Mammary epithelial cell (primary cell): ENCODE data around the gene TOM1L2.

Experiments
- EZH2 ChIP-seq: IDR thresholded peaks from 2 replicates; pipeline ENCODE4 v1.6.1; 2012; ENCODE audit warnings: low read length, inconsistent platforms, borderline replicate concordance
- TF ChIP-seq, protein P1 (sequence below), 2 donors: IDR thresholded peaks in 1 of 2; conservative IDR thresholded peaks in 1 of 2; 2 replicates each; pipeline ENCODE4 v1.5.1; 2011 to 2012; ENCODE audit warnings: inconsistent platforms in 2 of 2, low read length in 2 of 2, mild to moderate bottlenecking in 2 of 2, control low read depth in 1 of 2, low read depth in 1 of 2; ENCODE audit not compliant: insufficient read depth in 1 of 2; ENCODE audit errors: extremely low read depth in 1 of 2

DNA sequence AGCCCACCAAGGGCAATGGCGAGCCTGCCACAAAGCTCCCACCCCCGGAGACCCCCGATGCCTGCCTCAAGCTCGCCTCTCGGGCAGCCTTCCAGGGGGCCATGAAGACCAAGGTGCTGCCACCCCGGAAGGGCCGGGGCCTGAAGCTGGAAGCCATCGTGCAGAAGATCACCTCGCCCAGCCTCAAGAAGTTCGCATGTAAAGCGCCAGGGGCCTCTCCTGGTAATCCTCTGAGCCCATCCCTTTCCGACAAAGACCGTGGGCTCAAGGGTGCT lies 175.5 kb downstream of the TOM1L2 start:
- TF ChIP-seq, protein P1, sequence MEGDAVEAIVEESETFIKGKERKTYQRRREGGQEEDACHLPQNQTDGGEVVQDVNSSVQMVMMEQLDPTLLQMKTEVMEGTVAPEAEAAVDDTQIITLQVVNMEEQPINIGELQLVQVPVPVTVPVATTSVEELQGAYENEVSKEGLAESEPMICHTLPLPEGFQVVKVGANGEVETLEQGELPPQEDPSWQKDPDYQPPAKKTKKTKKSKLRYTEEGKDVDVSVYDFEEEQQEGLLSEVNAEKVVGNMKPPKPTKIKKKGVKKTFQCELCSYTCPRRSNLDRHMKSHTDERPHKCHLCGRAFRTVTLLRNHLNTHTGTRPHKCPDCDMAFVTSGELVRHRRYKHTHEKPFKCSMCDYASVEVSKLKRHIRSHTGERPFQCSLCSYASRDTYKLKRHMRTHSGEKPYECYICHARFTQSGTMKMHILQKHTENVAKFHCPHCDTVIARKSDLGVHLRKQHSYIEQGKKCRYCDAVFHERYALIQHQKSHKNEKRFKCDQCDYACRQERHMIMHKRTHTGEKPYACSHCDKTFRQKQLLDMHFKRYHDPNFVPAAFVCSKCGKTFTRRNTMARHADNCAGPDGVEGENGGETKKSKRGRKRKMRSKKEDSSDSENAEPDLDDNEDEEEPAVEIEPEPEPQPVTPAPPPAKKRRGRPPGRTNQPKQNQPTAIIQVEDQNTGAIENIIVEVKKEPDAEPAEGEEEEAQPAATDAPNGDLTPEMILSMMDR (conservative IDR thresholded peaks at IDR 0.05 in 1 of 2, IDR thresholded peaks at IDR 0.05 in 1 of 2; ENCODE audit: extremely low read depth in 1 of 2, insufficient read depth in 1 of 2, low read depth in 1 of 2, low read length in 2 of 2): no peak
- TF ChIP-seq EZH2: no peak
